K562 (cell line): ENCODE data around the gene RHCG.

Source experiments
- CTCF ChIP-seq, 3 experiments: IDR thresholded peaks in 2 of 3; conservative IDR thresholded peaks in 1 of 3; 2 replicates each; pipeline ENCODE4 v1.5.1; 2011 to 2012; ENCODE audit warnings: low read length in 3 of 3, mild to moderate bottlenecking in 3 of 3, control low read depth in 2 of 3, improper control_type of control experiment in 1 of 3, inconsistent platforms in 1 of 3, low read depth in 1 of 3, mixed read lengths in 1 of 3, moderate library complexity in 1 of 3; ENCODE audit not compliant: insufficient read depth in 2 of 3
- ERF ChIP-seq: fragments of 450-650 bp; formaldehyde crosslinking; IDR thresholded peaks from 2 replicates; pipeline ENCODE4 v1.4.0; 2020; ENCODE audit warnings: mild to moderate bottlenecking, mixed read lengths
- MAX ChIP-seq: sonication (generic); formaldehyde crosslinking; IDR thresholded peaks from 2 replicates; pipeline ENCODE4 v1.9.0; 2022; ENCODE audit warnings: mild to moderate bottlenecking, missing genetic modification reagents
- NRF1 ChIP-seq, 2 experiments: fragments of 450-650 bp; IDR thresholded peaks in 1 of 2; conservative IDR thresholded peaks in 1 of 2; 2 replicates each; pipeline ENCODE4 v1.6.1; 2014; ENCODE audit warnings: mild to moderate bottlenecking in 2 of 2

- TF ChIP-seq MAX (no peak), ERF (no peak), NRF1 (conservative IDR thresholded peaks at IDR 0.05 in 1 of 2, IDR thresholded peaks at IDR 0.05 in 1 of 2) (no peak), CTCF (IDR thresholded peaks at IDR 0.05 in 2 of 3, conservative IDR thresholded peaks at IDR 0.05 in 1 of 3; ENCODE audit: insufficient read depth in 2 of 3, low read depth in 1 of 3, low read length in 3 of 3) (no peak)
These were observed 2.8 kb upstream of the RHCG start for GRCh38 chr15:89499156-89499555.
